Stimulated activated CD4-positive, alpha-beta T cell treated with anti-CD3 and anti-CD28 coated beads, Interleukin-15, amount 100 ng/mL, for 1 hour (primary cell): ENCODE measurements around the gene BCL6.

Experiments used
- DNase-seq, 2 donors: peaks; one replicate each; pipeline ENCODE4 v3.0.0-alpha.2; 2020; ENCODE audit warnings: low read depth in 1 of 2, low spot score in 1 of 2

BCL6 gene

DNA sequence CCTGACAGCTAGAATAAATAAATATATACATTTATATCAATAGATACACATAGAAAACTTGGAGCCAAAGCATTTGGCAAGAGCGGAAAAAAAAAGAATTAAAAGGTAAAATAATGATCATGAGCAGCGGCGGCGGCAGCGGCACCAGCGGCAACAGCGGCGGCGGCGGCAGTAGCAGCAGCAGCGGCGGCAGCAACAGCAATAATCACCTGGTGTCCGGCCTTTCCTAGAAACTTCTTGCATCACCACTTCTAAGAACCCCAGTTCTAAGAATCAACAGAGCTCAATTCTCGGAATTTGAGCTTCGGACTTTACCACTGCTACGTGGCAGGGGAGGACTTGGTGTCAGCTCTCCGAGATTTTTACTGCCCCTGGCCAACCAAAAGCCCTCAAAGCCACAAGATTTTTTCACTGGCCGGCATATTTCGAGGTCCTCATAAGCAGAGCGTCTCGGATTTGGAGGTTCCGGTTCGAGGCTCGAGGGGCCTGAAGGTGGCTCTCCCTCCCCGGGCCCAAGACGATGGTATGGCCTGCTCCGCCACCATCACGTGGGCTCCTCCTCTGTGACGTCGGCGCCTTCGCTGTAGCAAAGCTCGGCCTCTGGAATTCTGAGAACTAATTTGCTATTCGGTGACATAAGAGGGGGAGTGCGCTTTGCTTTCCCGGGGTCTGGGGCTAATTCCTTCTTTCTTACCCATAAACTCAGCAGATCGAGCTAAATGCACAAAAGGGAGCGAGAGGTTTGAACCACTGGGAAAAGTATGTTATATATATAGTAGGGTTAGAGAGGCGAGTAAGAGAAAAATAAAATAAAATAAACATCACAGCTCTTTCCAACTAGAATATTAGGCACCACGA, at the start of gene BCL6:
BCL6 (minus strand) TSS at position 268 of the 858 bp plus-strand sequence. CDS start 11,775 bp downstream, outside the sequence.
- peak; percentile 71 to 75 for DNase-seq

DNA sequence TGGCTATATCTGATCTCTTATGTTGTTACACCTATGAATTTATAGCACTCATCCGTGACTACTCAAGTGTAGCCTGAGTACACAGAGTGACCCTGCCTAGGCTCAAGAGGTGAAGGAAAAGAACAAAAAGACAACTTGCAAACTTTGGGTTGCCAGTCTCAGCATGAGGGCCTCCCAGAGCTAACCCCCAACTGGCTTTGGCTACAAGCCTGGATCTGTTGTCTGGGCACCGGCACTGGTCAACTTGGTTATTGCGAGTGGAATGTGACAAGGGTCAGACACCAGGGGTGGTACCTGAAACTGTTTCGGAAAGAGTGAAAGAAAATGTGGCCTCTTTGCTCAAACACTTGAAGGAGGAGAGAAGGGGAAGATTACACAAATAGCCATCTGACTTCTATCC, 49.5 kb upstream of the BCL6 start:
- DNase-seq = no peak

DNA sequence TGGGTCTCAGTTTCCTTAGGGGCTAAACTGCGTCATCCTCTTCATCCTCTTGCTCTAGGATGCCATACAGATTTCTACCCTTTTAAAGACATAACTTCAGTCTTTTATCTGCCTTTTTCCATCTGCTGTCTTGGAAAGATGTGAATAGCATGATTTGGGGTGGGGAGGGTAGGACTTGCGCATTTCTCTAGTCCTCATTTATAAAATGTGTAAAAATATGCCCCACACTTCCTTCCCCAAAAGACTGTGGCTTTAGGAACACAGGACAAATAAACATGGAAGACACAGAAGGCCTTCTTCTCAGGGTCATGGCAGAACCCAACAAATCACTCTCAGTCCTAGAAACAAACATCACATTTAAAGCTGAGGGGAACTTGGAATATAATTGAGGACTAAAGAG, 48.4 kb upstream of the BCL6 start:
- no peak for DNase-seq

DNA sequence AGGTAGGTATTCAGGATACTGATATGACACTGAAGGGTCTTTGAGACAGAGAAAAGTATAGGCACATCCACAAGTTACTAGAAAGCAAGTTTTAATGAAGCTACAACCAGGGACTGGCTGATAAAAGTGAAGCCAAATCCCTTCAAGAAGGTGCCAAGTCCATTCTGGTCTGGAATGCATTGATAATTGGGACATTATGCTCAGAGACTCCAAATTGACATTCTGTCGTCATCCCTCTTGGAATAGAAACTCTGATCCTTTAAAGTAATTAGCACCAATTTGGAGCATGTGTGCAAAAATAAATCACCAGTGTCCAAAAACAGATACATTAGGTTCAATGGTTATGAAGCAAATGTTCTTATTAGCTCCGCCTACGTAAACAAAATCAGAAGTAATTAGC, 47.3 kb upstream of the BCL6 start:
- DNase-seq = no peak

DNA sequence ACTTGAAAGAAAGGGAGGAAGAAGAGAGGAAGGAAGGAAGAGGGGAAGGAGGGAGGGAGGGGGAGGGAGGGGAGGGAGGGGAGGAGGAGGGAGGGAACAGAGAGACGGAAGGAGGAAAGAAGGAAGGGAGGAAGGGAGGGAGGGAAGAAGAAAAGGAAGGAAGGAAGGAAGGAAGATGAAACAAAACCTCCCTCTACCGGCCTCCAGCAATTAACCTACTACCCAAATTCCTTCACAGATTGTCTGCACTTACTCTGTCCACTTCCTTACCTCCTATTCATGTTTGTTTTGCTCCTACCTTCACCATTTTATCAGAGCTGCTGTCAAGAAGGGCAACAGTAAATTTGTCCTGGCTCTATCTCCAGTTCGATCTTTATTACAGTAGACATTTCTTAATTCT, 44.6 kb upstream of the BCL6 start:
- no peak for DNase-seq

DNA sequence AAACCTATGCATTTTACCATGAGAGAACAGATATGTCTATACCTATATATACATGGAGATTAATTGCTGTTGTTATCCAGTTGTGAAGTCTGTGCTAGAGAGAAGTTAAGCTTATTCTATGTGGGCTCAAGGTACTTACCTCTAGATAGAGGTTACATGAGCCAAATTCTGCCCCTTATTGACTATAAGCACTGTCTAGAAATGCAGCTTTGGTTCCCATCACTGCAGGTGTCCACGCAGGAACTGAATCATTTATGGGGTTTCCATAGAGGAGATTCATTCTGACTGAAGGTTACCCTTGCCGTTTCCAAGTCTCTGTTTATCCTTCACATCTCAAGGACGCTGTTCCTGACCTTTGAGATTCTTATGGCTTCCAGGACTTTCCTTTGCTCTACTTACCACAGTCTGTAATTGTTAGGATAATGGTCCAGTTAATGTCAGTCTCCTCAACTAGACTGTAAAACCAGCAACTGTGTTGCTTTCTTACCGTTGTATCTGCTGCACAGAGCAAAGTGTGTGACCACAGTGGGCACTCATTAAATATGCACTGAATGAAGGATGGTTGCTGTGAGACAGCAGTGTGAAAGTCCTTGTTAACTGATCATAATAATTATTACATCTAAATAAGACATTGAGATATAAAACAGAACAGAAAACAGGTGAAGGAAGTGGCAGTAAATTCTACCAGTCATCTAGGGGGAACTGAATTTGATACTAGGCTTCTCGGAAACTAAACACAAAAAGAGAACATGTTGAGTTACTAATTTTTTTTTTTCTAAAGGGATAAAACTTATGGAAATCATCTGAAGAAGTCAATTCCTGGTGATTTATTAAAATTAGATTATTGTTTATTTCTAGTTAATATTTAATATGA, 44.0 kb upstream of the BCL6 start:
- DNase-seq = no peak

DNA sequence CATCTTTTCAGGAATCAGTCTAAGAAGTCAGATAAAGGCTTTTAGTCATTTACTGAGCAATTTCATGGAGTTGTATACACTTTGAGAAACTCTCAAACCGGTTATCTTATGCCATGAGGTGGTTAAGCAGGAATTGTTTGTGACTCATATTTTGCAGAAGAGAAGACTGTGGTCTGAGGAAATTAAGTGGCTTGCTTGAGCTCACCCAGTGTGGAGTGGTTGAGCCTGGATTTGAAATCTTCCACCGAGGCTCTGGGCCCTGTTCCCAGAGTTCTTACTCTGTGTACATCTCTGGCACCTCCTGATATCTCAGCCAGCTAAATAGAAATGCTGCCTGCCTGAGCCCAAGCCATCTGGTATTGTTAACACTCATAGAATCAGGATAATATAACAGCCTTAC, 37.8 kb upstream of the BCL6 start:
- no peak for DNase-seq

DNA sequence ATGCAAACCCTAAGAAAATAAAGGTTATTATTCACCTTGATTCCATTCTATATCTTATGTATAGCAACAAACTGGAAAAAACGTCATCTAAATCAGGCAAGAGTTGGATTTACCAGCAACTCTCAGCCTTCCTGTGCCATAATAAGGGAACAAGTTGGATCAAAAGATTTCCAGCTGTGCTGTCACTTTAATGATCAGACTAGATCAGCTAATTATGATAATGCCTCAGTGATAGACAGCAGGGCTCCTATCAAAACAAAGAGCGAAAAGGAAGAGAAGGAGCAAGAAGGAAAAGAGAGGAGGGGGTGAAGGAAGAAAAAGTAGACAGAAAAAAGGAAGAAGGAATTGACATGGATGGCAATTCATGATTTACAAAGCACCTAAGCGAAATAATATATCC, 36.7 kb upstream of the BCL6 start:
- no peak for DNase-seq

DNA sequence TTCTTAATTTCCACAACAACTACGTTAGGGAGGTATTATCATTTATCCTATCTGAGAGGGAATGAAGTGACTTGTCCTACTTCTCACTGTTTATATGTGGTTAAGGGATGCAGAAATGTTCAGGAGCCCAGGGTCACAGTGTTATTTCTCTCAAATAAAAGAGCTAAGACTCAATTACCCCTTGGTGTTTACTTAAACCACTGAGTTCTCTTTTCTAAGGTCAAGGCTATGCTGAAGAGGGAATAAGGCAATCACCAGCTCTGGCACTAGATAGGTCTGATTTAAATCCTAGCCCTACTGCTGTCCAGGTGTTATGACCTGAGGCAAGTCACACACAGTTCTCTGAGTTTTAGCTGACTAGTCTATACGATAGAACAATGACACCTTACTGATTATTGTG, 35.7 kb upstream of the BCL6 start:
- DNase-seq = no peak

DNA sequence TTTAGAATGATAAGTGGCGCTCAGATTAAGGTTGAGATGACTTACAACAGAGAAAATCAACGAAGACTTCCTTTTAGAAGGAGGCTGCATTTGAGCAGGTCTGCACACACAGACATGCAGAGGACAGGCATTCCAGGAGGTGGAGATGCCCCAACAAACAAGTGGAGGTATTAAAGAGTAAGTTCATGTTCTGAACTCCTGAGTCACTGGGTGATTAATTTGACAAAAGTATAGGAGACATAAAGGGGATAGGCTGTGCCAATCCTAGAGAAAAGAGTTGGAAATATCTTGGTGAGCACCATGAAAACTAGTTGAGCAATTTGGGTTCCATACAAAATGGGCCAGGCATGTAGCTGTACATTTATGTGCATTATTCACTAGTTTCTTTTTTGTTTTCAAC, 33.5 kb upstream of the BCL6 start:
- no peak for DNase-seq

DNA sequence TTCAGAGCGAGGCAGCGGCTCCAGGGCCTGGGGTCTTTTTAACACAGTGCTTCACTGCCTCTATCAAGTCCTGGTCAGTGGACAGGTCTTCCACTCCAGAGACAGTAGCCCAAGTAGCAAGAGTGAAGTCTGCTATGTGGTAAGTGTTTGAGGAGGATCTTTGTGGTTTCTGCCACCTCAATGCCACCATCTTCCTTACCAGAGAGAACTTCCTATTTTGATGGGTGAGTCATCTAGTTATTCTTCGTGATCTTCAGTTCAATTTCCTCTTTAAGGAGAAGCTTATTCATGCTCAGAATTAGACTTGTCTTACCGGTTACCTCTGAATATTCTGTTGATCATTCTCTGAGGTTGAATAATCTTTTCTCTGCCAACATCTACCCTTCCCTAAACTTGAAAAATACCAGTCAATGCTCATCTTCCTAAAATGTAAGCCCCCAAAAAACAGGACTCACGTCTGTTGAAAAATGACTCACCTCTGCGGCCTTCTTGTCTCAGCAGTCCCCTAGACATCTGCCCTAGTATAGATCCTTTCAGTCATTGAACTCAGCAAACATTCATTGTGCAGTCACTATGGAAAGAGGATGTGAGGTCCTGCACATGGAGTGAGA, 32.2 kb upstream of the BCL6 start:
- DNase-seq = no peak

DNA sequence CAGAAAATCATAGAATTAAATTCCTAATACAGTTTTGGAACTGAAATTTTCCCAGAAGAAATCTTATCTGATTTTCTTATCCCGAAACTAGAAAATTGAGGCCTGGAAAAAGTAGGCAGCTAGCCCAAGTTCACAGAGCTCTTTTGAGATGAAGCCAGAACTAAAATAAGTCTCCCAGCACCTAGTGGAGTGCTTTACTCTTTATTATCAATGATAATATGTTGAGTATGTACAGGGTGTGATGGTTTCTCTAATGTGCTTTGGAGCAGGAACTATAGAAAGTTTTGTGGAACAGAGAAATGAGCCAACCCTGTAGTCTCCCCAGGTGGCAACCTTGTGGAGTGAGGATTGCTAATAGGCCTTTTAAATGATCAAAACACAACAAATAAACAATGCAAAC, 30.3 kb upstream of the BCL6 start:
- no peak for DNase-seq

DNA sequence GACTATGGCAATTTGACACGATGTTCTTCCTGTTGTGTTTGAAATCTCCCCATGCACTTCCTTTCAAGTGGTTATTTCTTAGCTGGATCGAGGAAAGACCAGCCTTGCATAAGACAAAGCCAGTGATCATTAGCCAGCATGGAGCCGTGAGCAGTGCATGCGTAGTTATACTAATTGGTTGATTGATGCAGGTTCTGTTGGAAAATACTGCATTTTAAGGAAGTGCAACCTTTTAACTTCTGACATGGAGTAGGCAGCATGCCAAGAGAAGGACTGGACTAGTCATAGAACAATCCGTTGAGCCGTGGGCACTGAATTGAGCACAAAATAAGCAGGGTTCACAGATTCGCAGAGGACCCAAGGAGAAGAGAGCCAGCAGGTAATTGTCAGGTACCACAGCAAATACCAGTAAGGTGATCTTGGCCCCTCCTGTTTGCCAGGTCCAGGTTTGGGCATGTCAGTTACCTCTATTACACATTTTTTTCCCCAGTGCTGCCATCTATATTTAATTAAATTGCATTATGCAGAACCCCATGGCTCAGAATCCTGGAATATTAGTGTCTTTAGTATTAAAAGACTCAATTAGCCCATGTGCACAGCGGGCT, 29.0 kb upstream of the BCL6 start:
- DNase-seq = no peak

DNA sequence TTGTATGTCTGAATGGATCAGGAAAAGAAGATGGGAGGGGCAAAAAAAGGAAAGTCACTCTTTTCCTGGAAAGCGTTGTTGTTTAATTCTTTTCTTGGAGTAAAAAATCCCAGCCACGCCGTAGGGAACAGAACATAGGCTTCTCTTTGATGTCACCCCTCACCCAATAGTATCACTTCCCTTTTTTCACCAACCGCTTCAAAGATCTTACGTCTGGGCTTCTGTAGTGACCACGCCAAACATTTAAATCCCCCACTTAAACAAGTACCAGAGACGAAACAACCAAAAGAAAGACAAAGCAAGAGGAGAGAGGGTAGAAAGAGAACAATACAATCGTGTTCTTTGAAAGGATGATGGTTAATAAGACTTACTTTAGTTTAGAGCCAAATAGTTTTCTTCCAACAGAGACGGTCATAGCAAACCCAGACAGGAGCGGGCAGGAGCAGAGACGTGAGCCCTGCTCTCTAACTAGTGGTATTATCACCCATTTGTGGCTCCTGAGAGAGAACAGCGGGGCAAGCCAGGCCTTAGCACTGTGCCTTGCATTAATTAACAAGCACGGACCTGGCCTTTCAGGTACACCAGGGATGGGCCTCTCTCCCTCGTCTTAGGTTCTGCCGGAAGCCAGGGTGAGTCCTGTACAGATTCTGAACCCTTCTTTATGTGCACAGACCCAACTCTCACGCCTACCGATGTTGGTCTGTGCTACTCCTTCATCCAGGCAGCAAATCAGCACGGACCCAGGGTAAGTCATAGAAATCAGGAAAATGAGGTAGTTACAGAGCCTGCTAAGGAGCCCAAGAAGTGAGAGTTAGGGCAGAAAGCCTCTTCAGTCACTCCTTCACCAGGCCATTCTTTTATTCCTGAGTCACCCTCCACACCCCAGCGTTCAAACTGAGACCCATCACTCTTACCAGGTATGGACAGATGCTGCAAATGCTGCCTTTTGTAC, 28.2 kb upstream of the BCL6 start:
- DNase-seq = no peak

DNA sequence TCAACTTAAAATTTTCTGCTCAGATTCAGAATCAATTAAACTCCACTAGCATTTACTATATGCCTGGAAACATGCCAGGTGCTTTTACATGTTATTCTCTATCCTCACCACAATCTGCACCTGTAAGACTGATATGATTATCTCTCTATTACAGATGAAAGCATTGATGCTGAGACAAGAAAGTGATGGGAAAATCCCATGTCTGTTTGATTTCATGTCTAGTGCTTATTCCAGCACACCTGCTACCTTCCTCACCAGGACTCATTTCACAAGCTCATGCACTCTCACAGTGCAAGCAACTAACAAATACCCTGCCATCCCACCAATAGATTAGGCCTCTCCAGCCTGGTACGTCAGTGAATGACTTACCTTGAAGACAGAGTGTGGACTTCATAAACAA, 25.0 kb upstream of the BCL6 start:
- no peak for DNase-seq

DNA sequence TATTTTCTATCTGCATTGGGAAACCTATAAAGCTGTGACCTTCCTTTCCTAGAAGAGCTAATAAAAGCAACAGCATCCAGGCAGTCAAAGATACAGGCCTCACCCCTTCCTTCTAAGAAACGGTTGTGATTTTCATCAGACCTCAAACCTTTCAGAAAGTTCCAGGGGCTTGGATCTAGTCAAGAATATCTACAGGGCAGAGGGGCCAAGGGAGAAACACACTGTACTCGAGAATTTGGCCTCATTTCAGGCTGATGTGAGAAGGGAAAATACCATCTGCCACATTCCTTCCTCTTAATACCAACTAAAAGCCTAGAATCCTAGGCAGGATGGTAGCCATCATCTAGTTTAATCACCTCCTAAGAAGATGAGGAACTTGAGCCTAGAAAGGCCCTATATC, 24.5 kb upstream of the BCL6 start:
- DNase-seq = no peak

DNA sequence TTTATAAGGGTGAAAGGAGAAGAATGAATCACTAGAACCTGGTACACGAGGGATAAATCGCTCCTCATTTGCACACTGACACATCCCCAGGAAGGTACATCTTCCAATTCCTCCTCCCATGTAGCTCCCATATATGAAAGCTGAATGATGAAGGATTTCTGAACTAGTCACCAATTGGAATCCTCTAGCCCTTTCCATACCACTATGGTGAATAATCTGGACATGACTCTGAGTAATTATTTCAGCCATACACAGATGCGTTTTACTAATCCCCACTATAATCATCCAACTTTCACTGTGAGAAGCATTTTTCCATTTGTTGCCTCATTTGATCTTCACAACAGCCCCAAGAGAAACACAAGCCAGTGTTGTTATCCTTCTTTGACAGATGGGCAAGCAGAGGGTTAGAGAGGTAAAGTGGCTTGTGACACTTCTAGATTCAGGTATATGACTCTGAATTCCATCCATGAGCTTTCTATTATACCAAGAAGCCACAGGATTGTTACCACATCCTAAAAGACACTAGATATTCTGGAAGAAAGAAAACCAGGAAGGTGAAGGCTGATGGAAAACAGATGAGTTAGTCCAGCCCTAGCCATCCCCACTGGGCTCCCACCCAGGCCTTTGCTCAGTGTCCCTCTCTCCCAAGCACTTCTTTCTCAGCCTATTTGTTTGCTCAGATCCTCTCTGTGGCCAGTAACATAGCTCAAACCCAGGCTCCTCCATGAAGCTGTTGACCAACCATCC, 22.2 kb upstream of the BCL6 start:
- no peak for DNase-seq

DNA sequence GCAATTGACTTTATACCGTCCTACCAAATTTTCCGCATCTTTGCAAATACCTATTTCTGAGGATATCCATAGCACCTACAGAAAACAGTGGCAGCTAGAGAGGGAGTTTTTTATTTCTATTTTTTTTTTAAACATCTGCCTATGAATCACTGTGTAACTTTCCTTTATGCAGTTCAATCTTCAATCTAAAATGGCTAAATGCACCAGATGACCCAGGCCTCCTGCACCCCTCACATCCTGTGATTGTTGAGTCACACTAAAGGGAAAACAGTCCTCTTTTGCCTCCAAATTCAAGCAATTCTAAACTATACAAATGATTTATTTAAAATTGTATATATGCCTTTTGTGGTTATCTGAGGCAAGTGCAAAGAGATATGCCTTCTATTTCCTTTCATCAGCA, 20.1 kb upstream of the BCL6 start:
- DNase-seq = no peak

DNA sequence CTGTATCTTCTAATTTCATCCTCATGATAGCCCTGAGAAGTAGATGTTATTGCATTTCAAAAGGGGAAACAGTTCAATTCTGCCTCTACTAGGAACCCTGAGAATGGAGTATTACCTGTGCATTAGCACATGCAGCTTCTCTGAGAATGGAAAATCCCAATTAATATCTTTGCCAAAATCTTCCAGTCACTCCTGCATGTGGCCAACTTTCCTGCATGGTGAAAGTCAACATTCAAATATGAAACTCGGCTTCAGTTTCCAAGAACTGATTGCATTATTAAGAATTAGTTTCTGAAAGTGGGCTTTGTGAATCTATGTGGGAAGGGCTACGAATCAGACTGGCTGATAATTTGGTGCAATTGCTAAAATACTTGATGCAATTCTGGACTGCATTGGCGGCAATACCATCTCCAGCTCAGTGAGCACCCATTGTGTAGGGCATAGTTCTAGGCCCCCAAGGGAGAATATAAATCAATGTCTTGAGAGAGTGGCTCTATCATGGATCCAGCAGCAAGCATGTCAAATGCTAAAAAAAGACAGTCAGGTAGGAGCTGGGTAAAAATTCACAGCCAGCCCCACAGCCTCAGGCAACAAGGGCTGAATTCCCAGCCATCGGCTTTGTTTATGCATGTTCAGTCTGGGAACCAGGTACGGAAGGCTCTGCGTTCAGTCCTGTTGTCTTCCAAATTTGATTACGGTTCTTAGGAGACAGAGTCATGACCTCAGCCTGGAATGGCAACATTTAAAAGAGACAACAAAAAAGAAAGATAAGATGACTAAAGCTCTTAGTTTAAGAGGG, 18.8 kb upstream of the BCL6 start:
- no peak for DNase-seq
